Cardiac atrium fibroblast (primary cell): Measurements from ENCODE around the gene RPE. TPM values are rescaled to one million over a fixed set of nuclear protein-coding genes. Genes with fewer than 3 reads are reported as not detected.

Source experiments
- total RNA-seq: library from RNA; depleted of rRNA; stranded (reverse); fragments of >200 nt; gene quantifications from 2 replicates; pipeline ENCODE4 v1.2.3, GENCODE V29; 2015

RPE gene
- 60.1 and 97.7 TPM in 2 replicates for total RNA-seq

GRCh38 chr2:210002158-210003157 lies at the start of gene RPE:
RPE (plus strand) TSS chr2:210002638; CDS start chr2:210002662, 24 bp downstream.

Other genes starting within 250 kb of the RPE start
- not detected in 2 replicates for gene UNC80, start 230.8 kb upstream of the RPE start, total RNA-seq
- gene KANSL1L, start 168.8 kb downstream of the RPE start, total RNA-seq = 4.3 and 5.5 TPM in 2 replicates
- gene ACADL, start 222.8 kb downstream of the RPE start, total RNA-seq = not detected in 2 replicates